Amygdala (tissue), 56 donors: ENCODE results near the gene ELK1.
"Not testable (repeated sequence)": the region's sequence is repeated elsewhere in the genome, so short reads cannot be mapped to it uniquely, and the experiment has no call there.

Experiments used
- DNase-seq, 56 donors: peaks; one replicate each; lab custom pipeline; 2025; lab: John Stamatoyannopoulos, UW

ELK1 gene, protein sequence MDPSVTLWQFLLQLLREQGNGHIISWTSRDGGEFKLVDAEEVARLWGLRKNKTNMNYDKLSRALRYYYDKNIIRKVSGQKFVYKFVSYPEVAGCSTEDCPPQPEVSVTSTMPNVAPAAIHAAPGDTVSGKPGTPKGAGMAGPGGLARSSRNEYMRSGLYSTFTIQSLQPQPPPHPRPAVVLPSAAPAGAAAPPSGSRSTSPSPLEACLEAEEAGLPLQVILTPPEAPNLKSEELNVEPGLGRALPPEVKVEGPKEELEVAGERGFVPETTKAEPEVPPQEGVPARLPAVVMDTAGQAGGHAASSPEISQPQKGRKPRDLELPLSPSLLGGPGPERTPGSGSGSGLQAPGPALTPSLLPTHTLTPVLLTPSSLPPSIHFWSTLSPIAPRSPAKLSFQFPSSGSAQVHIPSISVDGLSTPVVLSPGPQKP

DNA sequence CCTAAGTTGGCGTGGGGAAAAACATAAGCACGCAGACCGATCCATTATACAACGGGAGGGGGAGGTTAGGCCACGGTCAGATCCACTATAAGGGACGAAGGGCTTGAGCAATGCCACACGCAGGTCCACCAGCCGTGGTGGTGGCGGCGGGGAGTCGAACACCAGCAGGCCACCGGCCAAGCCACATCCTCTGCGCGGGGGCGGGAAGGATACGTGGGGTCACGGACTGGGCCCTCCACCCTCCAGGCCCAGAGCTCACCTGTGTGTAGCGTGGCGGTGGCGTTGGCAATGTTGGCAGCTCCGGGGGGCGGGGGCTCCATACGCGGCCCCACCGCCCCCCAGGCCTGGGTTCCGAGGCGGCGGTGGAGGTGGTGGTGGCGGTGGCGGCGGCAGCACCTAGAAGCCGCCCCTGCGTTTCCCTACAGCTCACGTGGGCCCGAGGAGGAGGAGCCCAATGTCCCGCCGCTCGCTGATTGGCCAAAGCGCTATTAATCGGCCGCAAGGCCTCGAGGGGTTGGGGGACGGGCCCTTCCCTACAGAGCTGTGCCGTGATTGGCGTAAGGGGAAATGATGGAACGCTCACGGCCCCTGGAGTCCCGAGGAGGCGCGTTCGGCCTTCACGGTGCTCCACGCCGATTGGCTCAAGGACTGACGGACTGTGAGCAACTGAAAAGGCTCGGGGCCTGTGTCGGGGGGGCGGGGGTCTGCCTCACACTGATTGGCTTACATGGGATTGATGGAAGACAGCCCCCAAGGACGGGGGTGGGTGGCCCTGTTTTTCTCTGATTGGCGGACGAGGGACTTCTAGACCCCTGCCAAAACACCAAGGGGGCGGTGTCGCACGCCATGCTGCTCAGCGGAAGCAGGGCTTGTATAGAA lies at the start of gene ELK1:
TSS of gene ELK1 (minus strand) at position 400 of the 879 bp plus-strand sequence. CDS start 9,122 bp downstream, outside the sequence.
- DNase-seq: peak; percentile 13 to 98 (median 93)

DNA sequence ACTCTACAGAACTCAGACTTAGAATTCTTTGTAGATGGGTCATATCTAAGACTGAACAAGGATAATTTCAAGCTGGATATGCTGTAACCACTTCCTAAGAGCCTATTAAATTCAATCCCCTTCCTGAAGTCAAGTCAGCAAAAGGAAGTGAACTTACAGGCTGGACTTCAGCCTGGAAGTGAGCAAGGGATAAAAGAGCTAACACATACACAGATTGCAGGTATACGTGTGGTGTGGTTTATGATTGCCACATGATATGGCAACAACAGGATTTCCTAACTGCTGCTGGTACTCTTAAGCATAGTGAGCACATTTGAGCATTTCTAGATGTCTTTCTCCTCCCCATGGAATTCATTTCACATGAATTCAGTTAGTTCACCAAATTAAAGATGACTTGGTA lies 46.8 kb upstream of the ELK1 start:
- DNase-seq: no peak

DNA sequence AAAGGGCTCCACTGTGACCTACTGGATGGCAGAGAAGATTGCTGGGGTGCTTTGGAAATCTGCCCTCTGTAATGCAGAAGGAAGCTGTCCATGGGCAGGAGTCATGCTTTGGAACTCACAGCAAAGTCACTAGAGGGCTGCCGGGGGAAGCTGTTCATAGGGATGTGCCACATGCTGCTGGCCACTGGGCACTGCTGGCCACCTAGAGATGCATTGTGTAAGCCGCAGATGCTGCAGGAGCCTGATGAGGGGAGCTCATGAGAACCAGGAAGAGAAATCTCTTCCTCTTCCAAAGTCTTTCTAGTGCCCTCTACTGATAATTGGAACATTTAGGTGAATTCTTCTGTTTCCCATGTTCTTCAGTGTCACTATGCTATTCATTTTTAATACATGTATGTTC lies 39.8 kb upstream of the ELK1 start:
- no peak for DNase-seq

DNA sequence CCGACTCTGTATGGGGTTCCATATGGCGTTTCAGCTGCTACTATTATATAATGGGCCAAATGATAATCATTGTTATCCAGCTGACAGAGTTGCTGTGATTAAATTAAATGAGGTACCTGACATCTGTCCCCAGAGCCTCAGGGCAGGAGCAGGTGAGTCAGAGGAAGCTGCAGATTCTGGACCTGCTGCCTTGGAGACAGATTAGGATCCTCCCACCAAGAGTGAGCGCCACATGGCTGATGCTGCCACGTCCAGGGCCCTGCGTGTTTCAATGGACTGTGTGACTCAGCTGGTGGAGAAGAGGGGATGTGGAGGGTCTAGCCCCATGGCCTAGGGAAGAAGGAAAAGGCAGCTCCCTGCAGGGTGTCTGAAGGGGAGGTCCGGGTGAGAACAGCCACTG lies 36.9 kb upstream of the ELK1 start:
- no peak for DNase-seq

DNA sequence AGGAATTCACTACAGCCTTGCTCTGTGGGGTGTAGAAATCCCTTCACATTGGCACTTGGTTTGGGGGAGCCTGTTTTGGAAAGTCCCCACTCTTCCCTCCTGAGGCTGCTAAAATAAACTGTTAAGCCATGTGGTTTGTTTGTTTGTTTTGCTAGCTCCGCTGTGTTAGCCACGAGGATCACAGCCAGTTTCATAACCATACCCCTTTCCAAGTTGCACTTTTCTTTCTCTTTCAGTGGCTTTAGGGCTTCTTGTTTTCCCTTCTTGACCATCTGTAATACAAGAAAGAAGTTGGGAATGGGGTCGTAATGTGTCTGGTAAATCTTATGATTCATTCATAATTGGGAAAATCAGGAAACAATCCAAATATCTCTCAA lies 33.5 kb upstream of the ELK1 start:
- DNase-seq: no peak

DNA sequence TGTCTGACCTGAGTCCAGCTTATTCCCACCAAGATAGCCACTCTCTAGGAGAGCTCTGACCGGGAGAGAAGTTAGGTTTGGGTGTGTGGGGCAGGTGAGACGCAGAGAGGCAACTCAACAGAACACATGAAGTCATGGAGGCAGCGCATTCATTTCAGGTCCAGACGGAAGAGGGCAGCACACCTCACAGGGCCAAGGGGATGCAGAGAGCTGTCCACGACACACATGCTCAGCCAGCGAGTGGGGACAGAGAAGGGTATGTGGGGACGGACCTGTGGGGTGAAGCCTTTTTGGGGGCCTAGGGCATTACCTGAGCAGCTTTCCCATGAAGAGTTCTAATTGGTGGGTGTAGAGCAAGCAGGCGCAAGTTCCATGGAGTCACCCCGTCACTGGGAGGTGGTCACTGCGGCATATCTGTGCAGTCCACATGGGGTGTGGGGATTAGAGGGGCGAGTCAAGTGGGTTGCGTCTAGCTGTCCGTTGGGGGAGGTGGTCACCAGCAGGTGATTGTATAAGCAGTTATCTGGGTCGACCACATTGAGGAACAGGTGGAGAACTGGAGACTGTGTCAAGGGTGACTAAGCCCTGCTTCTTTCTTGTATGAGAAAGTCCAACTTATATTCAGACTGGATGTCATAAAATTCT lies 32.9 kb upstream of the ELK1 start:
- DNase-seq: no peak

DNA sequence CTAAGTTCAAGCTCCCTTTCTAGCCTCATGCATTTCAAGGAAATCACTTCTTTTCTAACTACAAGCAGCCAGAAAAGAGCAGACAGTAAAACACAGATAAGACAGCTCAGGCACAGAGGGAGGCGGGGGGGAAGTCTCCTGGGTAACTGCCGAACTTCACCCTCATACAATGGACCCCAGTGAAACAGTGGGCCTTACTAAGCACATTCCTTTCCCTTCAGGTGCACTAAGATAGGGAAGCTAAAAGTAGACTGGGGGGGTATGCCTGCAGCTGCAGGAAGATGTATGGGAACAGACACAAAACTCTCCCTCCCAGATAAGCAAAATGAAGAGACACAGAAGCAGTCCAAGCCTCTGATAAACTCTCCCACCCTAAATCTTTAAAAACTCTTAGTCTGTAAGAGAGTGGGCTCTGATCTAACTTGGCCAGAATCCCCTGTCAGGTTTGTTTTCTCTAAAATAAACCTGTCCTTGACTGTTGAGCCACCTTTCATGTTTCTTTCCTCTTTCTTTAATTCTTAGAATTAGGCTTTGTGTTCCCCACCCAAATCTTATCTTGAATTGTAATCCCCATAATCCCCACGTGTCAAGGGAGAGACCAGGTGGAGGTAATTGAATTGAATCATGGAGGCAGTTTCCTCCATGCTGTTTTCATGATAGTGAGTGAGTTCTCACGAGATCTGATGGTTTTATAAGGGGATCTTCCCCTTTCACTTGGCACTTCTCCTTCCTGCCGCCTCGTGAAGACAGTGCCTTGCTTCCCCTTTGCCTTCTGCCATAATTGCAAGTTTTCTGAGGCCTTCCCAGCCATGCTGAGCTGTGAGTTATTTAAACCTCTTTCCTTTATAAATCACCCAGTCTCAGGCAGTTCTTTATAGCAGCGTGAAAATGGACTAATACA lies 25.8 kb upstream of the ELK1 start:
- DNase-seq: not testable (repeated sequence)

DNA sequence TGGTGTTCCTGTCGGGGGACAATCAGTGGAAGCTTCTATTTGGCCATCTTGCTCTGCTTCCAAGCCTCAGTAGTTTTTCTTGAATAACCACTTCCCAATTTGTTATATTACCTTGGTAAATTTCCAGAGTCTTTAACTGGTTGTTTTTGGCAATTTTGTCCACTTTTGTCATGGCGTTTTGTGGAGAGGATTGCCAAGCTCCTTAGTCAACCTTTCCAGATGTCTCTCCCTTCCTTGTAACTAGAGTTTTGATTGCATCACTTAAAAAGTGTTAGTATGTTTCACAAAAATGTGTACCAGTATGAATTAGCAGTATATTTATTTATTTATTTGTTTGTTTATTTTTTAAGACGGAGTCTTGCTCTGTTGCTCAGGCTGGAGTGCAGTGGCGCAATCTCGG lies 24.4 kb upstream of the ELK1 start:
- no peak for DNase-seq

DNA sequence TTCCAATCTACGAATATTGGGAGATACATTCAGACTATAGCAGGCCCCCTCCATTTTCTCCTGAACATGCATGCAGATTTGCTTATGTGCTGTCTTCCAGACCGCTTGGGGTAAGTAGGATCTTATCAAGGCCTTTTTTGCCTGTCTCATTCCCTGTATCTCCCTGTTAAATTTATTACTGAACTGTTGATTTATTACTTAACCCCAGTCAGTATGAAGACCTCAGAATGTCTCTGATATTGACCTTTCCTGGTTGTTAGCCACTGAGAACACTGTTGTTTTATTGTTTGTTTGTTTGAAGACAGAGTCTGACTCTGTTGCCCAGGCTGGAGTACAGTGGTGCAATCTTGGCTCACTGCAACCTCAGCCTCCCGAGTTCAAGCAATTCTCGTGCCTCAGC lies 15.4 kb upstream of the ELK1 start:
- not testable (repeated sequence) for DNase-seq

DNA sequence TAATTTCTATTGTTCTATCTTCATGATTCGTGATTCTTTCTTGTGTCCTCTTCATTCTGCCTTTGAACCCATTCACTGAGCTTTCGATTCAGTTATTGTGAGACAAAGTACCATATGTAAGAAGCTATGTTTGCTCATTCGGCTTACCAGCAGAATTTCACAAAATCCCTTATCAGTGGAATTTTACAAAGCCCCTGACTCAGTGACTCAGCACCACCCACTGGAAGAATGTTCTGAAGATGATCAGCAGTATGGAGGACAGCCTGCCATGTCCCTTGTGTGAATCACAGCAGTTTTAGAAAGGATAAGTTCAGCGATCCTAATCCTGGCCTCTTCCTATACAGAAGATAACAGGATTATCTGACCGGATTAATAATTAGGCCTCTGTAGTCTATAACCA lies 14.4 kb upstream of the ELK1 start:
- no peak for DNase-seq

DNA sequence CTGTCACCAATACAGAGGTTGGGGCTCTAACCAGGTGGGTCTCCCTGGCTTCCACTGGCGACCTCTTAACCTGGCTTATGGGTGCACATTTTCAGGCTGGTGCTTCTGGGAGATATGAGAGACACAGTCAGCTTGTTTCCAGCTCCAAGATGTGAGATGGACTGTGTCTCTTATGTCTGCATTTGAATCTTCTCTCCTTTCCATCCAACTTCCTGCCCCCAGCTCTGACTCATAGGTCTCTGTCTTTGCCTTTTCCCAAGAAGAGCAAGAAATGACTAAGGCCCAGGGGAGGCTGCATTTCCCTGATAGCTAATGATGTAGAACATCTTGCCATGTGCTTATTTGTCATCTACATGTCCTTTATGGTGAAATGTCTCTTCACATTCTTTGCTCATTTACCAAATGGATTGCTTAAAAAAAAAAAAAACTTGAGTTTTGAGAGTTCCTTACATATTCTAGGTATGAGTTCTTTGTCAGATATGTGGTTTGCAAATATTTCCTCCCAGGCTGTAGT lies 11.8 kb upstream of the ELK1 start:
- DNase-seq: no peak

DNA sequence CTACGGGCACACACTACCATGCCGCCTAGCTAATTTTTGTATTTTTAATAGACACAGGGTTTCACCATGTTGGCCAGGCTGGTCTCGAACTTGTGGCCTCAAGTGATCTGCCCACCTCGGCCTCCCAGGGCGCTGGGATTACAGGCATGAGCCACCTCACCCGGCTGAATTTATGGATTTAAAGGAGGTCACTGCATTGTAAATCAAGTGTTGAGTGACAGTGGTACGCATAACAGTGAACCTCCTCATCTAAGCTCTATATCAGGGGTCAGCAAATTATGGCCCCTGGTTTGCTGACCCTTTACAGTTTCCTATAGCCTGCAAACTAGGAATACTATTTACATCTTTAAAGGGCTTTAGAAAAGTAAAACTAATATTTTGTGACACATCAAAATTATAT lies 11.2 kb upstream of the ELK1 start:
- no peak for DNase-seq

DNA sequence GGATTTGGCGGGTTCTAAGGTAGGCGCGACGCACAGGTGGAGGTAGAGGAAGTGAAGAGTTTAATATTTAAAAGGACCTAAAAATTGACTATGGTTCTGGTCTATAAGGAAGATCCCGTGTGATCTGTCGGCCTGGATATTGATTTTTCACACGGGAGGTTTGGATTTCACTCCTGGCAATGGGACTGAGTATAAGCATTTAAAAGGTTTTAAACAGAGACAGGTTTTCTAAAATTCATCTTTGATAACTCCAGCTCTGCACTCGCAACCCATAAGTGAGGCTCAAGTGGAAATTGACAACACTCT lies 9.0 kb upstream of the ELK1 start:
- DNase-seq: no peak

DNA sequence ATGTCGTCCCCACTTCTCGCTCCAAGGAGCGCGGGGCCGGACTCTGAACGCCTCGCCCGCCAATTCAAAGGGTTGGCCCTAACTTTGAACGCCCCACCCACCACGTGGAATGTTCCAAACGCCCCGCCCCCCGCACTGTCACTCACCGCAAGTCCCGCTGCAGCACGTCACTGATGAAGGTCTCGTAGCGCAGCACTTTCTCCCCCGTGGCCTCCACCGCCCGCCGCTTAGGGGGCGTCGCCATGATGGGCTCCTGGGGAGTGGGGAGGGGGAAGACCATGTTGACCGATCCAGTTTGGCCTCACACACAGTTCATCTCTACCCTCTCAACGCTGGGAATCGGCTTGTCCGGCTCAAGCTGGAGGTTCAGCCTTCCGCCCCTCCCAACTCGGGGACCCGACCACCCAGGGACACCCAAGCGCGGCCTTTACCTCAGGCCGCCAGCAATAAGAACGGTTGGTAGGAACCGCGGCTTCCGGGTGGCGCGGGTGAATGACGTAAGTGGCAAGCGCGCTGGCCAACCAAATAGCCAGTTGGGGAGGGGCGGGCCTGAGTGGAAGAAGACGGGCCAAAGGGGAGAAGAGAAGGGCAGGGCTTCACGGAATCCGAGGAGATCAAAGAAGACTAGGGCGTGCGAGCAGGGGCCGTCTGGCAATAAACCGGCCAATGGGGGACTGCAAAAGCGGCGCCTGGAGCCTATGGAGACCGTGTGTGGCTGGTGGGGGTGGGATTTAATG lies 8.5 kb upstream of the ELK1 start, which contains the start of gene UXT:
TSS of gene UXT (minus strand) at position 497 of the 737 bp plus-strand sequence. CDS start at position 244, 253 bp downstream.
- peak; percentile 46 to 89 (median 80) for DNase-seq

DNA sequence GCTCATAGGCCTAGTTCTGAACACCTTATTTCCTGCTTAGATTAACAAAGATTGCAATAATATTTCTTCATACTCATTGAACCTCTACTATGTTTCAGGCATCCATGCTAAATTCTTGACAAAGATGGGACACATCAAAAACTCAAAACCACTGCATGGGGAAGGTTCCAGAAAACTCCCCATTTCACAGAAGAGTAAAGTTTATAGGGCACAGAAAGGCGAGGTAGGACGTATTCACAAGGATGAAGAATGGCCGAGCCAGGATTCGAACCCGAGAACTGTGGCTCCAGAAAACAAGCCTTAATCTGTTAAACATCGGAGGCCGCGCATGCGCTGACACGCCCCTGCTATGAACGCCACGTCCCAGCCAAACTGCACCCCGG lies 7.9 kb upstream of the ELK1 start:
- no peak for DNase-seq

DNA sequence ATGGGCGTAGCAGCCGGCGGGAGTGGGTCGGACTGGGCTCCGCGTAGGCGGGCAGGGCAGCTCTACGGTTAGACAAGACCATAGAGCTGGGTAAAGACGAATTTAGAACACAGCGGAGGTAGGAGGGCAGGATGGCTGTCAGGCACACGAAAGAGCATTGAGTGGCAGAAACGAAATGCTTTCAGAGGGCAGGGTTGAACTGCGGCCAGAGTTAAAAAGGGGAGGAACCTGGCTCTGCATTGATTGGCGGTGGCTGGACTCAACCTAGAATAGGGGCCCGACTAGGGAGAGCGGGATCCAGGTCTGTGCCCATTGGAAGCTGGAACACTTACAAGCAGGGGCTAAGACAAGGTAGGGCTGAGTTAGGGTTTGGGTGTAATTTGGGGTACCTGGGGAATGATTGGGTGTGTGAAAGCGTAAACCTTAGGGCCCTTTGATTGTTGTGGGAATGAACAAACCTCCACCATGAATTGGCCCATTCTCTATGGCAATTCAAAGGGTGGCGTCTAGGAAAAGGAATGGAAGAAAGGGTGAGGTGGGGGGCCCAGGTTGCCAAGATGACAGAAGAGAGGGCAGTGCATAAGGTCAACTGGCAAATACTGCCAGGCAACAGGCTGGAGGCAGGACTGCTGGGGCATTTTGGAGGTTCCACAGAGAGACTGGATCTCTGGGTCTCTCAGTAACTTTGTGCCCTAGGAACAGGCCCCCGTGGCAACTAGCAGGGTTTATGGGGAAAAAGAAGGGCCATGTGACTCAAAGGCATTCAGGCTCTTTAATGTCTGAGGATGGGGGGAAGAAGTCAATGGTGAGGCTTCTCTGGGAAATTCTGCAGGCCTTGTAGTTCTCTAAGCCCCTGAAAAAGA lies 911 bp upstream of the ELK1 start:
- DNase-seq: no peak

DNA sequence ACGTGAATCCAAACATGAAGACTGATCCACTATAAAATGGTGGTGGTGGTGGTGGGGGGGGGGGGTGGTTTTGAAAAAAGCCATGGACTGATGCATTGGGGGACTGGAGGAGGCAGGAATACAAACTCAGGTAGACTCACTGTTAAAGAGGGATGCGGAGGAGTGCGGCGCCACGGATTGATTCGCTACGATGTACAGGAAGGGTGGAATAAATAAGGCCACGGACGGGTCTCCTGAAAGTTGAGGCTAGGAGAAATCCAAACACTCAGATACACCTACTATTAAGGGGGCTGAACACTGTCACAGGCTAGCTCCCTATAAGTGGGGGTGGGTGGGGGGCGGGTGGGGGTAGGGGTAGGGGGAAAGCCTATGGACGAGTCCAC lies 591 bp downstream of the ELK1 start:
- no peak for DNase-seq

DNA sequence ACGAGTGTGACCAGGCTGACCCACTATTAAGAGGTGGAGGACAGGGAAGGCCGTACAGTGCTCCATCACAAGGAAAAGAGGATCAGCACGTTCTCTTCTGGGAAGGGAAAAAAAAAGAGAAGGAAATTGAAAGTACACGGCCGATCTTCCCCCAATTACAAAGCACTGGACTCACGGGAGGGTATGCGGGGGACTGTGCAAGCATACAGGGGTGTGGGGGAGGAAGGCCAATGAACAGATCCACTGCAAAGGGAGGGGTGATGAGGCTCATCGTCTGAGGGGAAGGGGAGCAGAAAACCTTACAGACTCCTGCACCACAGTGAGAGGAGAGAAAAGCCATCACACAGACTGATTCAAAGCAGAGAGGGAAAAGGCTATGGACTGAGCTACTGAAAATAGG lies 1.1 kb downstream of the ELK1 start:
- no peak for DNase-seq
